ENCODE data around the gene STPG4.

GRCh38 chr2:47169784-47170183, 14.7 kb upstream of the STPG4 start:
- TF ChIP-seq KLF9 (tag by site-specific recombination; IDR thresholded peaks at IDR 0.05; ENCODE audit: low read depth): no peak
- TF ChIP-seq ZNF558 (tag by site-specific recombination; IDR thresholded peaks at IDR 0.05): no peak
- TF ChIP-seq, protein P1, sequence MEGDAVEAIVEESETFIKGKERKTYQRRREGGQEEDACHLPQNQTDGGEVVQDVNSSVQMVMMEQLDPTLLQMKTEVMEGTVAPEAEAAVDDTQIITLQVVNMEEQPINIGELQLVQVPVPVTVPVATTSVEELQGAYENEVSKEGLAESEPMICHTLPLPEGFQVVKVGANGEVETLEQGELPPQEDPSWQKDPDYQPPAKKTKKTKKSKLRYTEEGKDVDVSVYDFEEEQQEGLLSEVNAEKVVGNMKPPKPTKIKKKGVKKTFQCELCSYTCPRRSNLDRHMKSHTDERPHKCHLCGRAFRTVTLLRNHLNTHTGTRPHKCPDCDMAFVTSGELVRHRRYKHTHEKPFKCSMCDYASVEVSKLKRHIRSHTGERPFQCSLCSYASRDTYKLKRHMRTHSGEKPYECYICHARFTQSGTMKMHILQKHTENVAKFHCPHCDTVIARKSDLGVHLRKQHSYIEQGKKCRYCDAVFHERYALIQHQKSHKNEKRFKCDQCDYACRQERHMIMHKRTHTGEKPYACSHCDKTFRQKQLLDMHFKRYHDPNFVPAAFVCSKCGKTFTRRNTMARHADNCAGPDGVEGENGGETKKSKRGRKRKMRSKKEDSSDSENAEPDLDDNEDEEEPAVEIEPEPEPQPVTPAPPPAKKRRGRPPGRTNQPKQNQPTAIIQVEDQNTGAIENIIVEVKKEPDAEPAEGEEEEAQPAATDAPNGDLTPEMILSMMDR (tag by site-specific recombination; IDR thresholded peaks at IDR 0.05): no peak
- TF ChIP-seq, protein P2, sequence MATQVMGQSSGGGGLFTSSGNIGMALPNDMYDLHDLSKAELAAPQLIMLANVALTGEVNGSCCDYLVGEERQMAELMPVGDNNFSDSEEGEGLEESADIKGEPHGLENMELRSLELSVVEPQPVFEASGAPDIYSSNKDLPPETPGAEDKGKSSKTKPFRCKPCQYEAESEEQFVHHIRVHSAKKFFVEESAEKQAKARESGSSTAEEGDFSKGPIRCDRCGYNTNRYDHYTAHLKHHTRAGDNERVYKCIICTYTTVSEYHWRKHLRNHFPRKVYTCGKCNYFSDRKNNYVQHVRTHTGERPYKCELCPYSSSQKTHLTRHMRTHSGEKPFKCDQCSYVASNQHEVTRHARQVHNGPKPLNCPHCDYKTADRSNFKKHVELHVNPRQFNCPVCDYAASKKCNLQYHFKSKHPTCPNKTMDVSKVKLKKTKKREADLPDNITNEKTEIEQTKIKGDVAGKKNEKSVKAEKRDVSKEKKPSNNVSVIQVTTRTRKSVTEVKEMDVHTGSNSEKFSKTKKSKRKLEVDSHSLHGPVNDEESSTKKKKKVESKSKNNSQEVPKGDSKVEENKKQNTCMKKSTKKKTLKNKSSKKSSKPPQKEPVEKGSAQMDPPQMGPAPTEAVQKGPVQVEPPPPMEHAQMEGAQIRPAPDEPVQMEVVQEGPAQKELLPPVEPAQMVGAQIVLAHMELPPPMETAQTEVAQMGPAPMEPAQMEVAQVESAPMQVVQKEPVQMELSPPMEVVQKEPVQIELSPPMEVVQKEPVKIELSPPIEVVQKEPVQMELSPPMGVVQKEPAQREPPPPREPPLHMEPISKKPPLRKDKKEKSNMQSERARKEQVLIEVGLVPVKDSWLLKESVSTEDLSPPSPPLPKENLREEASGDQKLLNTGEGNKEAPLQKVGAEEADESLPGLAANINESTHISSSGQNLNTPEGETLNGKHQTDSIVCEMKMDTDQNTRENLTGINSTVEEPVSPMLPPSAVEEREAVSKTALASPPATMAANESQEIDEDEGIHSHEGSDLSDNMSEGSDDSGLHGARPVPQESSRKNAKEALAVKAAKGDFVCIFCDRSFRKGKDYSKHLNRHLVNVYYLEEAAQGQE (tag by site-specific recombination; IDR thresholded peaks at IDR 0.05): no peak
- no peak for TF ChIP-seq ZNF626 (tag by site-specific recombination; IDR thresholded peaks at IDR 0.05)
- no peak for TF ChIP-seq SP2 (tag by site-specific recombination; IDR thresholded peaks at IDR 0.05)
- TF ChIP-seq ZNF174 (tag by site-specific recombination; IDR thresholded peaks at IDR 0.05): no peak
- no peak for TF ChIP-seq ZNF133 (tag by site-specific recombination; IDR thresholded peaks at IDR 0.05)
- TF ChIP-seq EGR2 (tag by site-specific recombination; IDR thresholded peaks at IDR 0.05; ENCODE audit: low read depth): no peak
- no peak for TF ChIP-seq BCL6B (tag by site-specific recombination; IDR thresholded peaks at IDR 0.05)
- TF ChIP-seq YY1 (tag by site-specific recombination; IDR thresholded peaks at IDR 0.05): no peak

Data from HEK293 (cell line).